Skeletal muscle satellite cell (primary cell): ENCODE results near the gene MISP3.
A peak's percentile ranks its signal among the peaks of the same experiment; 100 is the strongest.

ENCODE experiments used
- H3K27me3 ChIP-seq: 2 replicates; pipeline ENCODE4 v1.7.0; 2013; ENCODE audit warnings: low read length; ENCODE audit not compliant: control insufficient read depth, insufficient read depth
- H3K36me3 ChIP-seq: 2 replicates; pipeline ENCODE4 v1.7.0; 2013; ENCODE audit warnings: mild to moderate bottlenecking, control low read depth, low read length; ENCODE audit not compliant: insufficient read depth
- H3K4me1 ChIP-seq: 2 replicates; pipeline ENCODE4 v1.7.0; 2013; ENCODE audit warnings: low read length; ENCODE audit not compliant: control insufficient read depth, insufficient read depth
- H3K4me2 ChIP-seq: 2 replicates; pipeline ENCODE4 v1.7.0; 2013; ENCODE audit warnings: mild to moderate bottlenecking, low read length
- H3K4me3 ChIP-seq: 2 replicates; pipeline ENCODE4 v1.7.0; 2013; ENCODE audit warnings: low read length
- H3K9ac ChIP-seq: 2 replicates; pipeline ENCODE4 v1.7.0; 2013; ENCODE audit warnings: mild to moderate bottlenecking, low read depth, low read length, moderate library complexity
- H3K9me3 ChIP-seq: replicated peaks from 2 replicates; pipeline ENCODE4 v1.7.0; 2013; ENCODE audit warnings: mild to moderate bottlenecking, control low read depth, low read length

MISP3 gene

GRCh38 chr19:14119644-14120496 lies 47.3 kb downstream of the MISP3 start:
- Histone ChIP-seq H3K9ac (peak overlapping the region; percentile 77), H3K36me3 (no peaks in the 10 kb centered on the region), H3K4me2 (no peak overlapping the region), H3K4me3 (no peak overlapping the region), H3K4me1 (peaks cover 29% of the 10 kb centered on the region), H3K9me3 (no peaks in the 10 kb centered on the region), H3K27me3 (no peaks in the 10 kb centered on the region)

- H3K36me3 ChIP-seq, result no peaks in the 10 kb centered on the region
- no peak overlapping the region for H3K9ac ChIP-seq
- H3K4me2 ChIP-seq, result no peak overlapping the region
- H3K4me3 ChIP-seq, result no peak overlapping the region
- no peaks in the 10 kb centered on the region for H3K27me3 ChIP-seq
- H3K4me1 ChIP-seq, result peaks cover 29% of the 10 kb centered on the region
- H3K9me3 ChIP-seq, result no peaks in the 10 kb centered on the region
Observed at GRCh38 chr19:14120497-14120780, 47.9 kb downstream of the MISP3 start.

- Histone ChIP-seq H3K9ac (no peak overlapping the region), H3K4me1 (peaks cover 16% of the 10 kb centered on the region), H3K36me3 (no peaks in the 10 kb centered on the region)
Observed at GRCh38 chr19:14122924-14123323, 50.3 kb downstream of the MISP3 start.

More at GRCh38 chr19:14122924-14123323, 50.3 kb downstream of the MISP3 start:
- Histone ChIP-seq H3K4me3 (no peak overlapping the region), H3K9me3 (no peaks in the 10 kb centered on the region), H3K27me3 (no peaks in the 10 kb centered on the region), H3K4me2 (no peak overlapping the region)
